Thyroid gland (tissue), 4 donors: Measurements from ENCODE around the gene PLCG1. TPM values are rescaled to one million over a fixed set of nuclear protein-coding genes. Genes with fewer than 3 reads are reported as not detected.

Experiments
- DNase-seq, 2 donors: peaks; one replicate each; pipeline ENCODE4 v3.0.0-alpha.2; 2019
- H3K27ac ChIP-seq, 3 donors: fragments of 200-600 bp; sonication (generic); 1 replicate in 2 of 3; 2 replicates in 1 of 3; pipeline ENCODE4 v1.5.1; 2016 to 2019; ENCODE audit warnings: mild to moderate bottlenecking in 1 of 3, moderate library complexity in 1 of 3
- H3K27me3 ChIP-seq: fragments of 200-600 bp; sonication (generic); one replicate; pipeline ENCODE4 v1.5.1; 2019
- H3K36me3 ChIP-seq, 2 donors: fragments of 200-600 bp; sonication (generic); one replicate each; pipeline ENCODE4 v1.5.1; 2016 to 2019
- H3K4me1 ChIP-seq, 2 donors: fragments of 200-600 bp; sonication (generic); one replicate each; pipeline ENCODE4 v1.5.1; 2017 to 2019
- H3K4me3 ChIP-seq, 3 donors: fragments of 200-600 bp; sonication (generic); replicated peaks in 1 of 3; 1 replicate in 2 of 3; 2 replicates in 1 of 3; pipeline ENCODE4 v1.5.1; 2016; ENCODE audit warnings: mild to moderate bottlenecking in 1 of 3
- H3K9me3 ChIP-seq: fragments of 200-600 bp; sonication (generic); one replicate; pipeline ENCODE4 v1.5.1; 2017
- CTCF ChIP-seq, 6 experiments: fragments of 200-600 bp in 3 of 6; fragments of 450-650 bp in 3 of 6; sonication (generic) in 3 of 6; IDR thresholded peaks; one replicate each; pipeline ENCODE4 v1.5.1; 2016 to 2019; ENCODE audit warnings: antibody characterized with exemption in 6 of 6, mild to moderate bottlenecking in 2 of 6, inconsistent platforms in 1 of 6, moderate library complexity in 1 of 6
- POLR2A ChIP-seq, 2 donors: fragments of 450-650 bp; IDR thresholded peaks; one replicate each; pipeline ENCODE4 v1.6.1; 2017; ENCODE audit warnings: antibody characterized with exemption in 2 of 2, mild to moderate bottlenecking in 2 of 2, moderate library complexity in 1 of 2
- WGBS, 2 donors: methylation state at CpG; one replicate each; pipeline ENCODE4 v1.1.5; 2017; 5-methylcytosine and 5-hydroxymethylcytosine counted together
- intact Hi-C: fragments of 100-400 bp; cut with DNase I; formaldehyde crosslinking; loops from one replicate; pipeline ENCODE4 v1.15.1; 2023
- total RNA-seq, 4 donors: library from RNA; depleted of rRNA; stranded (reverse); fragments of >200 nt; gene quantifications; one replicate each; pipeline ENCODE4 v1.2.3, GENCODE V29; 2016

Gene PLCG1
- total RNA-seq, 4 donors from 2014 or later: 146 to 252 (median 164) TPM

GRCh38 chr20:41155261-41155660 is 17.9 kb downstream of the PLCG1 start:
- intact Hi-C loops: no loop called here
- Histone ChIP-seq H3K4me1 (peaks cover 64 to 94% of the 10 kb centered on the region in 2 donors), H3K27me3 (no peaks in the 10 kb centered on the region), H3K27ac (peak overlapping the region in 2 of 3 donors; percentile 50 to 79), H3K36me3 (peaks cover 0 to 9% of the 10 kb centered on the region in 2 donors), H3K4me3 (no peak overlapping the region), H3K9me3 (no peaks in the 10 kb centered on the region)
- TF ChIP-seq CTCF (IDR thresholded peaks at IDR 0.05) (no peak), POLR2A (IDR thresholded peaks at IDR 0.05) (no peak)
- DNase-seq: no peak
- 71 to 91% methylated on average over 7 of the region's 7 CpGs for WGBS, 2 donors

GRCh38 chr20:41158082-41158625 is 20.8 kb downstream of the PLCG1 start:
- peak overlapping the region; percentile 37 to 72 (median 61) for H3K27ac ChIP-seq
- intact Hi-C loops: no loop called here

GRCh38 chr20:41159547-41159946 is 22.2 kb downstream of the PLCG1 start:
- 70 to 83% methylated on average over 10 of the region's 10 CpGs for WGBS, 2 donors
- H3K4me1 ChIP-seq: peaks cover 41 to 68% of the 10 kb centered on the region in 2 donors

More at GRCh38 chr20:41158082-41158625, 20.8 kb downstream of the PLCG1 start:
- H3K27me3 ChIP-seq: no peaks in the 10 kb centered on the region
- WGBS, 2 donors: 43 to 55% methylated on average over 6 of the region's 6 CpGs
- H3K4me1 ChIP-seq: peaks cover 55 to 81% of the 10 kb centered on the region in 2 donors
- no peaks in the 10 kb centered on the region for H3K9me3 ChIP-seq
- no peak overlapping the region for H3K4me3 ChIP-seq
- TF ChIP-seq CTCF (IDR thresholded peaks at IDR 0.05) (no peak), POLR2A (IDR thresholded peaks at IDR 0.05) (no peak)
- peak; percentile 58 to 67 for DNase-seq
- H3K36me3 ChIP-seq: peaks cover 9 to 22% of the 10 kb centered on the region in 2 donors

GRCh38 chr20:41160686-41161085 is 23.3 kb downstream of the PLCG1 start:
- H3K4me1 ChIP-seq: peaks cover 35 to 56% of the 10 kb centered on the region in 2 donors
- WGBS, 2 donors: 91 to 97% methylated on average over 2 of the region's 2 CpGs
- H3K9me3 ChIP-seq: no peaks in the 10 kb centered on the region
- H3K27ac ChIP-seq: peak overlapping the region in 1 of 3 donors; percentile 72
- H3K36me3 ChIP-seq: peaks cover 32 to 47% of the 10 kb centered on the region in 2 donors
- no peak for DNase-seq
- intact Hi-C loops: loop anchor here (10.0 kb wide), 1 partner anchor 254 kb away; no protein-coding TSS in a partner anchor
- no peak overlapping the region for H3K4me3 ChIP-seq
- TF ChIP-seq CTCF (IDR thresholded peaks at IDR 0.05) (no peak), POLR2A (IDR thresholded peaks at IDR 0.05) (no peak)
- no peaks in the 10 kb centered on the region for H3K27me3 ChIP-seq

More at GRCh38 chr20:41159547-41159946, 22.2 kb downstream of the PLCG1 start:
- no peak for TF ChIP-seq POLR2A (IDR thresholded peaks at IDR 0.05)
- no peak for TF ChIP-seq CTCF (IDR thresholded peaks at IDR 0.05)
- H3K4me3 ChIP-seq: no peak overlapping the region
- intact Hi-C loops: no loop called here
- DNase-seq: no peak
- H3K36me3 ChIP-seq: peaks cover 23 to 36% of the 10 kb centered on the region in 2 donors
- peak overlapping the region; percentile 16 to 72 (median 30) for H3K27ac ChIP-seq
- H3K27me3 ChIP-seq: no peaks in the 10 kb centered on the region
- no peaks in the 10 kb centered on the region for H3K9me3 ChIP-seq

- 13 to 24% methylated on average over 1 of the region's 1 CpG for WGBS, 2 donors
- peaks cover 44 to 59% of the 10 kb centered on the region in 2 donors for H3K36me3 ChIP-seq
- intact Hi-C loops: loop anchor here (10.0 kb wide), 1 partner anchor 253 kb away; no protein-coding TSS in a partner anchor
- no peaks in the 10 kb centered on the region for H3K9me3 ChIP-seq
- H3K4me3 ChIP-seq: no peak overlapping the region
- H3K4me1 ChIP-seq: peaks cover 30 to 44% of the 10 kb centered on the region in 2 donors
- no peaks in the 10 kb centered on the region for H3K27me3 ChIP-seq
- DNase-seq: peak; percentile 65 to 73
- H3K27ac ChIP-seq: peak overlapping the region in 2 of 3 donors; percentile 63 to 72
- TF ChIP-seq POLR2A (IDR thresholded peaks at IDR 0.05): no peak
- TF ChIP-seq CTCF (IDR thresholded peaks at IDR 0.05): no peak
These were observed 24.5 kb downstream of the PLCG1 start for GRCh38 chr20:41161886-41162285.
